ENCODE data around the gene BDNF. TPM values are rescaled to one million over a fixed set of nuclear protein-coding genes. Genes with fewer than 3 reads are reported as not detected.

The BDNF gene
- total and polyA plus RNA-seq, 2 of the 8 experiments (the other 6 are each of a cell fraction or from before 2014, with no cell fraction given): 2.4 to 5.4 TPM

- TF ChIP-seq, protein P1, sequence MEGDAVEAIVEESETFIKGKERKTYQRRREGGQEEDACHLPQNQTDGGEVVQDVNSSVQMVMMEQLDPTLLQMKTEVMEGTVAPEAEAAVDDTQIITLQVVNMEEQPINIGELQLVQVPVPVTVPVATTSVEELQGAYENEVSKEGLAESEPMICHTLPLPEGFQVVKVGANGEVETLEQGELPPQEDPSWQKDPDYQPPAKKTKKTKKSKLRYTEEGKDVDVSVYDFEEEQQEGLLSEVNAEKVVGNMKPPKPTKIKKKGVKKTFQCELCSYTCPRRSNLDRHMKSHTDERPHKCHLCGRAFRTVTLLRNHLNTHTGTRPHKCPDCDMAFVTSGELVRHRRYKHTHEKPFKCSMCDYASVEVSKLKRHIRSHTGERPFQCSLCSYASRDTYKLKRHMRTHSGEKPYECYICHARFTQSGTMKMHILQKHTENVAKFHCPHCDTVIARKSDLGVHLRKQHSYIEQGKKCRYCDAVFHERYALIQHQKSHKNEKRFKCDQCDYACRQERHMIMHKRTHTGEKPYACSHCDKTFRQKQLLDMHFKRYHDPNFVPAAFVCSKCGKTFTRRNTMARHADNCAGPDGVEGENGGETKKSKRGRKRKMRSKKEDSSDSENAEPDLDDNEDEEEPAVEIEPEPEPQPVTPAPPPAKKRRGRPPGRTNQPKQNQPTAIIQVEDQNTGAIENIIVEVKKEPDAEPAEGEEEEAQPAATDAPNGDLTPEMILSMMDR (IDR thresholded peaks at IDR 0.05; ENCODE audit: control extremely low read depth in 1 of 3, insufficient read depth in 1 of 3, low read depth in 1 of 3, low read length in 3 of 3): no peak
- TF ChIP-seq BCL11A (IDR thresholded peaks at IDR 0.05; ENCODE audit: low read depth in 2 of 2, low read length in 2 of 2): no peak
- TF ChIP-seq CHD2 (IDR thresholded peaks at IDR 0.05; ENCODE audit: low read length): no peak
- TF ChIP-seq MAFK (IDR thresholded peaks at IDR 0.05; ENCODE audit: low read depth, low read length): no peak
- TF ChIP-seq KDM5A (IDR thresholded peaks at IDR 0.05; ENCODE audit: low read length): no peak
- no peak for TF ChIP-seq SUZ12 (IDR thresholded peaks at IDR 0.05; ENCODE audit: low read length)
- TF ChIP-seq, protein P2, sequence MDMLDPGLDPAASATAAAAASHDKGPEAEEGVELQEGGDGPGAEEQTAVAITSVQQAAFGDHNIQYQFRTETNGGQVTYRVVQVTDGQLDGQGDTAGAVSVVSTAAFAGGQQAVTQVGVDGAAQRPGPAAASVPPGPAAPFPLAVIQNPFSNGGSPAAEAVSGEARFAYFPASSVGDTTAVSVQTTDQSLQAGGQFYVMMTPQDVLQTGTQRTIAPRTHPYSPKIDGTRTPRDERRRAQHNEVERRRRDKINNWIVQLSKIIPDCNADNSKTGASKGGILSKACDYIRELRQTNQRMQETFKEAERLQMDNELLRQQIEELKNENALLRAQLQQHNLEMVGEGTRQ (IDR thresholded peaks at IDR 0.05; ENCODE audit: low read length): no peak
These were observed 54.0 kb downstream of the BDNF start (continued) for GRCh38 chr11:27646051-27646818.
